Loucy (cell line): ENCODE data around the gene NIPBL.

ENCODE experiments used
- H2AFZ ChIP-seq: fragments of 200-600 bp; sonication (generic); 2 replicates; pipeline ENCODE4 v1.6.0; 2016; ENCODE audit warnings: antibody characterized with exemption, mild to moderate bottlenecking, low read length, moderate library complexity
- H3F3A ChIP-seq: fragments of 200-600 bp; 2 replicates; pipeline ENCODE4 v1.6.0; 2016; ENCODE audit warnings: antibody characterized with exemption, low read depth, mild to moderate bottlenecking
- H3K27me3 ChIP-seq: fragments of 200-600 bp; sonication (generic); 2 replicates; pipeline ENCODE4 v1.6.1; 2014; ENCODE audit warnings: low read length, mild to moderate bottlenecking; ENCODE audit not compliant: insufficient read depth, poor library complexity, severe bottlenecking
- H3K36me3 ChIP-seq: fragments of 200-600 bp; sonication (generic); 2 replicates; pipeline ENCODE4 v1.6.1; 2016; ENCODE audit warnings: low read length; ENCODE audit not compliant: insufficient read depth
- H3K4me1 ChIP-seq: fragments of 200-600 bp; sonication (generic); 2 replicates; pipeline ENCODE4 v1.5.1; 2014; ENCODE audit warnings: low read length, mild to moderate bottlenecking; ENCODE audit not compliant: insufficient read depth, poor library complexity, severe bottlenecking
- H3K4me2 ChIP-seq: fragments of 200-600 bp; sonication (generic); 2 replicates; pipeline ENCODE4 v1.6.0; 2014; ENCODE audit warnings: antibody characterized with exemption, low read length, low read depth, mild to moderate bottlenecking; ENCODE audit not compliant: poor library complexity, severe bottlenecking
- H3K4me3 ChIP-seq: fragments of 200-600 bp; sonication (generic); 2 replicates; pipeline ENCODE4 v1.5.1; 2014; ENCODE audit warnings: low read length, mild to moderate bottlenecking, mixed read lengths; ENCODE audit not compliant: poor library complexity, severe bottlenecking
- H3K79me2 ChIP-seq: fragments of 200-600 bp; sonication (generic); 2 replicates; pipeline ENCODE4 v1.6.1; 2014; ENCODE audit warnings: low read length; ENCODE audit not compliant: insufficient read depth
- H3K9ac ChIP-seq: fragments of 200-600 bp; sonication (generic); 2 replicates; pipeline ENCODE4 v1.6.0; 2014; ENCODE audit warnings: mild to moderate bottlenecking, low read depth, low read length, moderate library complexity; ENCODE audit not compliant: poor library complexity, severe bottlenecking
- H3K9me2 ChIP-seq: fragments of 200-600 bp; sonication (generic); replicated peaks from 2 replicates; pipeline ENCODE4 v1.6.1; 2016; ENCODE audit warnings: low read depth, low read length, mixed read lengths
- H3K9me3 ChIP-seq: fragments of 200-600 bp; sonication (generic); 2 replicates; pipeline ENCODE4 v1.6.1; 2014; ENCODE audit warnings: mild to moderate bottlenecking, antibody characterized with exemption, low read length, low read depth; ENCODE audit not compliant: insufficient read depth
- H4K20me1 ChIP-seq: fragments of 200-600 bp; sonication (generic); 2 replicates; pipeline ENCODE4 v1.6.0; 2014; ENCODE audit warnings: antibody characterized with exemption, low read length, mild to moderate bottlenecking; ENCODE audit not compliant: insufficient read depth, poor library complexity, severe bottlenecking
- EZH2phosphoT487 ChIP-seq: fragments of 200-600 bp; IDR thresholded peaks from 2 replicates; pipeline ENCODE4 v1.6.1; 2018; ENCODE audit warnings: antibody characterized with exemption, mild to moderate bottlenecking, moderate library complexity, borderline replicate concordance
- TF ChIP-seq, protein P1 (sequence below): fragments of 200-600 bp; sonication (generic); conservative IDR thresholded peaks from 2 replicates; pipeline ENCODE4 v1.5.1; 2014; ENCODE audit warnings: mild to moderate bottlenecking, antibody characterized with exemption, low read length

Gene NIPBL

DNA sequence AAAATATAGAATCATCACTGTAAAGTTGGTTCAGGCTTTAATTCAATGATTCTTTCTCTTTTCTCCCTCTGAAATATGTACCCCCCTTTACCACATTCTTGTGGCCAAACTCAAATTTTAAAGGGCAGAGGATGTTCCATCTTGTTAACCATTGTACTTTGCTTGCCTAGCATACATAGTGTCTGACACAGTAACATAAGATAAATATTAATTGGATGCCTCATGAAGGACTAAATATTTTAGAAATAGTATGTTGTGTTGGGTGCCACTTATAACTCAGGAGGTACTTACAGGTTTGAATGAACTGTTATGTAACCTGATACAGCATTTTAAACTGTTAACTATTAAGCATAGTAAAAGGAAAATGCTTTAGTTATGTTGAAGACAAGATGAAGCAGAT lies 71.5 kb downstream of the NIPBL start:
- H3K4me2 ChIP-seq: no peak overlapping the region
- H3K79me2 ChIP-seq: peaks cover 98% of the 10 kb centered on the region
- H3K27me3 ChIP-seq: no peaks in the 10 kb centered on the region
- no peaks in the 10 kb centered on the region for H3K9me3 ChIP-seq
- H3K4me1 ChIP-seq: peaks cover 36% of the 10 kb centered on the region
- H3K36me3 ChIP-seq: no peaks in the 10 kb centered on the region
- peaks cover 95% of the 10 kb centered on the region for H4K20me1 ChIP-seq
- H3F3A ChIP-seq: no peaks in the 10 kb centered on the region
- TF ChIP-seq, protein P1, sequence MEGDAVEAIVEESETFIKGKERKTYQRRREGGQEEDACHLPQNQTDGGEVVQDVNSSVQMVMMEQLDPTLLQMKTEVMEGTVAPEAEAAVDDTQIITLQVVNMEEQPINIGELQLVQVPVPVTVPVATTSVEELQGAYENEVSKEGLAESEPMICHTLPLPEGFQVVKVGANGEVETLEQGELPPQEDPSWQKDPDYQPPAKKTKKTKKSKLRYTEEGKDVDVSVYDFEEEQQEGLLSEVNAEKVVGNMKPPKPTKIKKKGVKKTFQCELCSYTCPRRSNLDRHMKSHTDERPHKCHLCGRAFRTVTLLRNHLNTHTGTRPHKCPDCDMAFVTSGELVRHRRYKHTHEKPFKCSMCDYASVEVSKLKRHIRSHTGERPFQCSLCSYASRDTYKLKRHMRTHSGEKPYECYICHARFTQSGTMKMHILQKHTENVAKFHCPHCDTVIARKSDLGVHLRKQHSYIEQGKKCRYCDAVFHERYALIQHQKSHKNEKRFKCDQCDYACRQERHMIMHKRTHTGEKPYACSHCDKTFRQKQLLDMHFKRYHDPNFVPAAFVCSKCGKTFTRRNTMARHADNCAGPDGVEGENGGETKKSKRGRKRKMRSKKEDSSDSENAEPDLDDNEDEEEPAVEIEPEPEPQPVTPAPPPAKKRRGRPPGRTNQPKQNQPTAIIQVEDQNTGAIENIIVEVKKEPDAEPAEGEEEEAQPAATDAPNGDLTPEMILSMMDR: no peak
- TF ChIP-seq EZH2phosphoT487: no peak
- H3K9ac ChIP-seq: no peak overlapping the region
- no peaks in the 10 kb centered on the region for H3K9me2 ChIP-seq
- no peak overlapping the region for H2AFZ ChIP-seq
- H3K4me3 ChIP-seq: no peak overlapping the region

DNA sequence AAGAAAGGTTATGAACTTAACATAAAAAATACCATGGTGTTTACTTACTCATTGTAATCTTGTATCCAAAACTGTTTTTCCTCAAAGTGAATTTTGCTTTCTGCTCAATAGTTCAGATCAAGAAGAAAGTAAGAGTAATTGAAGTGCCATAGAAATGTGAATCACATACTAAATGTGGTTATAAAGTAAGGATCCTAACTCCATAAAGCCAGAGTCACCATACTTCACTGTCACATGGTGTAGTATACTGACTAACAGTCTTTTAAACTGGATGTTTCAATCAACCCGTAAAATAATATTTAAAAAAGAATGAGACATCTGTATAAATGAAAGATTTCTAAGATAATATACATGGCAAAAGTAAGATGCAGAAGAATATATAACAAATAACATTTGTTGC lies 72.1 kb downstream of the NIPBL start:
- Histone ChIP-seq H2AFZ (no peak overlapping the region), H3K27me3 (no peaks in the 10 kb centered on the region), H3F3A (no peaks in the 10 kb centered on the region), H3K79me2 (peaks cover 98% of the 10 kb centered on the region), H3K4me1 (peaks cover 36% of the 10 kb centered on the region), H3K4me3 (no peak overlapping the region), H3K36me3 (no peaks in the 10 kb centered on the region; the same call in 1 of the 2 replicates), H3K9ac (no peak overlapping the region), H4K20me1 (peaks cover 98% of the 10 kb centered on the region), H3K9me3 (no peaks in the 10 kb centered on the region), H3K9me2 (no peaks in the 10 kb centered on the region), H3K4me2 (no peak overlapping the region)
- TF ChIP-seq, protein P1: no peak
- TF ChIP-seq EZH2phosphoT487: no peak

DNA sequence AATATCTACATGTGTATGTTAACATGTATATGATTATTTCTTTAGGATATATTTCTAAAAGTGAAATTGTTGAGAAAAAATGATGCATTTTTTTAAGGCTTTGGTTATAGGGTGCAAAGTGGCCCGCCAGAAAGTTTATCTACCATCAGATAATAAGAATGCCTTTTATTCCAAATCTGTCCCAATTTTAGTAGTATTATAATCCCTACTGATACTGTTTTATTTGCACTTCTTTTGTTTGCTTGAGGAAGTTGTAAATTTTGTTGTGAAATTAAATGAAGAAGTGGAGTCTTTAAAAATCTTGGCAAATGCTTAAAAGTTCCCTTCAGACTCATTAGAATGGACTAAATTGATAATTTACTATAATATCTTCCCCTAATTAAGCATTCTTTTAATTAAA lies 73.0 kb downstream of the NIPBL start:
- TF ChIP-seq, protein P1: no peak
- no peak for TF ChIP-seq EZH2phosphoT487
- no peak overlapping the region for H2AFZ ChIP-seq
- H3K9me3 ChIP-seq: no peaks in the 10 kb centered on the region
- H3F3A ChIP-seq: no peaks in the 10 kb centered on the region
- H3K9me2 ChIP-seq: no peaks in the 10 kb centered on the region
- peaks cover 99% of the 10 kb centered on the region for H3K79me2 ChIP-seq
- H3K27me3 ChIP-seq: no peaks in the 10 kb centered on the region
- no peak overlapping the region for H3K9ac ChIP-seq
- no peaks in the 10 kb centered on the region; the same call in 1 of the 2 replicates for H3K36me3 ChIP-seq
- H3K4me1 ChIP-seq: peaks cover 36% of the 10 kb centered on the region
- no peak overlapping the region for H3K4me2 ChIP-seq
- H3K4me3 ChIP-seq: no peak overlapping the region
- H4K20me1 ChIP-seq: peaks cover 95% of the 10 kb centered on the region
